ENCODE results near the gene C20orf204. TPM values are rescaled to one million over a fixed set of nuclear protein-coding genes. Genes with fewer than 3 reads are reported as not detected.
A peak's percentile ranks its signal among the peaks of the same experiment; 100 is the strongest.

C20orf204 gene
- total and polyA plus RNA-seq, 7 donors: under 0.01 to 1.7 (median 0.41) TPM; not detected in 2

DNA sequence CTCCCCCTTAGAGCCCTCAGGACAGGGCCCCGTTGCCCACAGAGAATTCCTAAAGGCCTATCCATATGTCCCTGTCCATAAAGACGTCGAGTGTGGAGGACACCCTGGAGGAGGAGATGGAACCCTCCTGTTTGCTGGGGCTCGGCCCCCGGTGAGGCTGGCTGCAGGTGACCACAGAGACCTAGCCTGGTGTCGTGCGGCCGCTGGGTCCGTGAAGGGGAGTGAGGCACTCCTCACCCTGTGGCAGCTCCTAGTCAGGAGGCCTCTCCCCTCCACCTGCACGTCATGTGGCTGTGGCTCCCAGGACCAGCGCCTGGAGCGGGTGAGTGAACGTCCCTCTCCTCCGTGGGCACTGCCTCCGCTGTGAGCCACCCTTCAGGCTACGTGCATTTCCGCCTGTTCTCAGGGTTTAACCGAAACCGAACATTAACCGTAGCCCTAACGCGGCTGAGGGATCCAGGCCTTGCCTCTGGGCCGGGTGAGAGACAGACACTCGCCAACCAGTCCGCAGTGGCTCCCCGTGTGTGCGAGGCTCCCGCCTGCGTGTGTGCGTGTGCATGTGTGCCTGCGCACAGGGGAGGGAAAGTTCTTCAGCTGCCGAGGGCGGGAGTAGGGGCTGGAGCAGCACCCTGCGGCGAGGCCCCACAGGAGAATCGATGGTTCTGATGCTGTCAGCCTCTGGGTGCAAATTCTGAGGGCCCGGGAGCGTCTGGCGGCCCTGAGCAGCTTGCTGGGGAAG, 21.1 kb downstream of the C20orf204 start:
- no peak for DNase-seq
- intact Hi-C loops (cut with DNase I): no loop called here
- Histone ChIP-seq H3K9me3 (no peaks in the 10 kb centered on the region), H3K27ac (peak overlapping the region; percentile 10 to 71 (median 48)), H3K4me1 (peaks cover 0 to 8% (median 2%) of the 10 kb centered on the region in 4 donors), H3K36me3 (no peaks in the 10 kb centered on the region), H3K27me3 (peaks cover 0 to 43% (median 35%) of the 10 kb centered on the region in 3 donors), H3K4me3 (peak overlapping the region in 1 of 4 donors; percentile 10)
- no peak for TF ChIP-seq EP300 (IDR thresholded peaks at IDR 0.05)
- no peak for TF ChIP-seq POLR2A (IDR thresholded peaks at IDR 0.05)
- no peak for TF ChIP-seq POLR2AphosphoS5 (IDR thresholded peaks at IDR 0.05)
- TF ChIP-seq, protein P1, sequence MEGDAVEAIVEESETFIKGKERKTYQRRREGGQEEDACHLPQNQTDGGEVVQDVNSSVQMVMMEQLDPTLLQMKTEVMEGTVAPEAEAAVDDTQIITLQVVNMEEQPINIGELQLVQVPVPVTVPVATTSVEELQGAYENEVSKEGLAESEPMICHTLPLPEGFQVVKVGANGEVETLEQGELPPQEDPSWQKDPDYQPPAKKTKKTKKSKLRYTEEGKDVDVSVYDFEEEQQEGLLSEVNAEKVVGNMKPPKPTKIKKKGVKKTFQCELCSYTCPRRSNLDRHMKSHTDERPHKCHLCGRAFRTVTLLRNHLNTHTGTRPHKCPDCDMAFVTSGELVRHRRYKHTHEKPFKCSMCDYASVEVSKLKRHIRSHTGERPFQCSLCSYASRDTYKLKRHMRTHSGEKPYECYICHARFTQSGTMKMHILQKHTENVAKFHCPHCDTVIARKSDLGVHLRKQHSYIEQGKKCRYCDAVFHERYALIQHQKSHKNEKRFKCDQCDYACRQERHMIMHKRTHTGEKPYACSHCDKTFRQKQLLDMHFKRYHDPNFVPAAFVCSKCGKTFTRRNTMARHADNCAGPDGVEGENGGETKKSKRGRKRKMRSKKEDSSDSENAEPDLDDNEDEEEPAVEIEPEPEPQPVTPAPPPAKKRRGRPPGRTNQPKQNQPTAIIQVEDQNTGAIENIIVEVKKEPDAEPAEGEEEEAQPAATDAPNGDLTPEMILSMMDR (IDR thresholded peaks at IDR 0.05): no peak
- 60 to 66% methylated on average over 39 of the region's 39 CpGs for WGBS, 2 donors

DNA sequence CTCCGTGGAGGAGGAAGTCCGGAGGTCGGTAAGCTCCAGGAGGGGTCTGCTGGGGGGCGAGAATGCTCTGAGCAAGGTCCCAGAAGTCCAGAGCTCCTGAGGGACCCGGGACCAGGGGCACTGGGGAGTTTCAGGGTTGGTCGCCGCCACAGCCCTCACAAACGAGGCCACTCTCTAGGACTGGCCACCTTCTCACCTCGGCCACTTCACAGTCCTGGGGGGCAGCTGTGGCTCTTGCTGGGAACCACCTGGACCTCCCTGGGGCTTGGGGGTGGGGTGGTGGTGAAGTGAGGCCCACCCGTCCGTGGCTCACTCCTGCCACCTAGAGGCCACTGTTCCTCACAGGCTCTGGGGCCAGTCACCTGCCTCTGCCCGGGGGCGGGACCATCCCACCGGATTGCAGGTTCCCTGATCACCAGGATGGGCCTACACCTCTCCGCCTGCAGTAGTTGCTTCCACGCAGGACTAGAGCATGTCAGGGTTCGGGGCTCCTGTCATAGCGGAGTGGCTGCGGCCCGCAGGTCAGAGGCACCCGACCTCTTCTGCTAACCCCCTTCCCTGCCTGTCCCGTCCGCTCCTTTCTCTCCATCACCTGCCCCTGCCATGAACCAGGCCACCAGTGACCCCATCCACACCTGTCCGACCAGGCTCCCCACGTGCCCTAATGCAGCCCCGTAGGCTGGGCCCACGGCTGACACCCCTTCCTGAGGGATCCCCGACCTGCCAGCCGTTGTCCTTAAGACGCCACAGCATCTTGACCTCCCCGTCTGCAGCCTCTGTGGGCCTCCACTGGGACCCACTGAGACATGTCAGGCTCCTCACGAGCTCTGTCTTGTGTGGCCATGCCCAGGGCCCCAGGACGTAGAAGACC, 21.9 kb downstream of the C20orf204 start:
- TF ChIP-seq, protein P1 (IDR thresholded peaks at IDR 0.05): peak; percentile 60 to 83 (median 77)
- TF ChIP-seq POLR2AphosphoS5 (IDR thresholded peaks at IDR 0.05): no peak
- intact Hi-C loops (cut with DNase I): no loop called here
- Histone ChIP-seq H3K36me3 (no peaks in the 10 kb centered on the region), H3K9me3 (no peaks in the 10 kb centered on the region), H3K4me1 (peaks cover 0 to 15% (median 7%) of the 10 kb centered on the region in 4 donors), H3K27me3 (peaks cover 0 to 35% (median 30%) of the 10 kb centered on the region in 3 donors), H3K4me3 (peak overlapping the region in 1 of 4 donors; percentile 10), H3K27ac (peak overlapping the region; percentile 10 to 71 (median 48))
- DNase-seq: peak; percentile 82
- 27 to 38% methylated on average over 33 of the region's 33 CpGs for WGBS, 2 donors

DNA sequence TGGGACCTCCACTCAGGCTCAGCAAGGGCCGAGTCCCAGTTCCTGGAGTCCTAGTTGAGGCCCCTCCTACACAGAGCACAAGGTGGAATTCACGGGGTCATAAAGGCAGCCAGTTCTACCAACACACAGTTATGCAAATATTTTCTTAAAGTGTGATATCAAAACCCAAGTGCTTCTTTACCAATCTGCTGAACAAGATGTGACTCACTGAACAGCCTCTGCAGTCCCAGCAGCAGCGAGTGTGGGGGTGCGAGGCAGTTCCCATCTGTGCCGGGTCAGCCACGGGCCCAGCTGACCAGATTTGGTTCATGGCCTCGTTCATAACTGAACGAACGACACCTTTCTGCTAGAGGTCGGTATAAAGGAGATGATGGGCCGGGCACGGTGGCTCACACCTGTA, 22.6 kb downstream of the C20orf204 start:
- 37 to 73% methylated on average over 12 of the region's 12 CpGs for WGBS, 2 donors
- peaks cover 0 to 29% (median 24%) of the 10 kb centered on the region in 3 donors for H3K27me3 ChIP-seq
- H3K4me1 ChIP-seq: peaks cover 0 to 15% (median 9%) of the 10 kb centered on the region in 4 donors
- intact Hi-C loops (cut with DNase I): no loop called here
- DNase-seq: no peak
- no peaks in the 10 kb centered on the region for H3K9me3 ChIP-seq
- no peak overlapping the region for H3K4me3 ChIP-seq
- H3K27ac ChIP-seq: no peak overlapping the region
- H3K36me3 ChIP-seq: no peaks in the 10 kb centered on the region
- no peak for TF ChIP-seq POLR2A (IDR thresholded peaks at IDR 0.05)

DNA sequence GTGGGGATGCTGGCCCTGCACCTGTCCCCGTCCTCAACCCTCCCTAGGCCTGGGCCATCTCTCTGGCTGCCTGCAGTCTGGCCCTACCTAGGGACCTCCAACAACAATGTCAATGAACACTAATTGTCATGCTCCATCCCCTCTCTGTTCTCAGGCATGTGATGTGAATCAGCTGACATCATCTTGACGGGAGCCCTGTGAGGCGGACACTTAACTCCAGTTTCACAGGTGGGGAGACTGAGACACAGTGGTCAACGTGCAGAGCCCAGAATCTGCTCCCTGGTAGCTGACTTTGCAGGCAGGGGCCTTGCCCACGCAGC, 26.3 kb downstream of the C20orf204 start:
- H3K4me3 ChIP-seq: peak overlapping the region; percentile 72 to 95 (median 89)
- H3K27ac ChIP-seq: peak overlapping the region; percentile 77 to 91 (median 88)
- TF ChIP-seq POLR2A (IDR thresholded peaks at IDR 0.05) (no peak), EP300 (IDR thresholded peaks at IDR 0.05) (no peak), POLR2AphosphoS5 (IDR thresholded peaks at IDR 0.05) (no peak)
- TF ChIP-seq, protein P1 (IDR thresholded peaks at IDR 0.05): no peak
- DNase-seq: no peak
- H3K4me1 ChIP-seq: peaks cover 0 to 36% (median 25%) of the 10 kb centered on the region in 4 donors
- WGBS, 2 donors: 66 to 74% methylated on average over 5 of the region's 5 CpGs
- H3K27me3 ChIP-seq: no peaks in the 10 kb centered on the region
- H3K9me3 ChIP-seq: no peaks in the 10 kb centered on the region
- intact Hi-C loops (cut with DNase I): no loop called here
- no peaks in the 10 kb centered on the region for H3K36me3 ChIP-seq

All from sigmoid colon (tissue), 7 donors.